ENCODE measurements around the gene ING5.

Gene ING5

DNA sequence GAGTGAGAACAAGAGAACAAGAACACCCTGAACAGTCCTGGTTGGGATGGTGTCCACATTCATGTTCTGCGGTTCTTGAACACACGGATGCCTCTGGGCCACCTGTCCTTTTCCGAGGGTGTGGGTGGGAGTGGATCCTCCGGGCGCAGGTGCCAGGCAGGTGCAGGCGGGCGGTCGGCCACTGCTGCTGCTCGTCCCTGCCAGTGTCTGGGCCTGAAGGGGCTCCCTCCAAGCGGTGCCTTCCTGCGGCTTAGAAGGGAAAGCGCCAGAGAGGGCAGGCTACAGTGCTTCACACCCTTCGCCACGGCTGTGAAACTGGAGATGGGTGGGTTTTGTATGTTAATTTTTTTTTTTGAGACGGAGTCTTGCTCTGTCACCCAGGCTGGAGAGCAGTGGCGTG lies 24.6 kb downstream of the ING5 start:
- Histone ChIP-seq H3K36me3 (replicated peaks; ENCODE audit: low read depth, low read length) (peaks cover 15% of the 10 kb centered on the region), H3K4me3 (ENCODE audit: low read length) (no peak overlapping the region), H3K4me2 (ENCODE audit: low read length) (no peak overlapping the region), H3K9ac (ENCODE audit: low read length) (no peak overlapping the region), H3K4me1 (ENCODE audit: low read length) (peaks cover 39% of the 10 kb centered on the region), H3K27me3 (ENCODE audit: low read depth, low read length) (no peaks in the 10 kb centered on the region), H3K79me2 (ENCODE audit: low read length) (no peaks in the 10 kb centered on the region), H4K20me1 (ENCODE audit: insufficient read depth, low read length) (no peaks in the 10 kb centered on the region), H3K9me3 (ENCODE audit: insufficient read depth, low read length) (no peaks in the 10 kb centered on the region), H2AFZ (ENCODE audit: low read depth, low read length) (no peak overlapping the region), H3K27ac (ENCODE audit: low read length) (no peak overlapping the region; the same call in 1 of the 2 replicates)
- TF ChIP-seq EZH2phosphoT487 (IDR thresholded peaks at IDR 0.05; ENCODE audit: low read depth): no peak
- TF ChIP-seq CTCF (IDR thresholded peaks at IDR 0.05; ENCODE audit: low read depth, low read length): no peak

DNA sequence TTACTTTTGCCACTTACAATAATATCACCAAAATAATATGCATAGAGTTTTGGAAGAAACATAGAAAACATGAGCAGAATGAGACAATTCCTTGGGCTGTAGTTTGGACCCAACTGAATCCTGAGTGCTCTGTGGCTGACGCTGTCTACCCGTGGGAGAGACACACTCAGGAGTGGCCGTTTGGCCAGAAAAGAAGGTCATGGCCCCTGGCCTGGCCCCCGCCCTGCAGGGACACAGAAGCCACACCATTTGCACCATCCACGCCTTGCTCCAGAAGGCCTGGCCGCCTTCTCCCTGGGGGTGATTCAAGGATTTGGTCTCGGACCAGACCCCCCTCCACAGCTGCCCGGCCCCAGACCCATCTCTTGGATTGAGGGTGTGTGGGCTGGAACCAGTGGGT lies 26.2 kb downstream of the ING5 start:
- TF ChIP-seq CTCF (IDR thresholded peaks at IDR 0.05; ENCODE audit: low read depth, low read length) (no peak), EZH2phosphoT487 (IDR thresholded peaks at IDR 0.05; ENCODE audit: low read depth) (no peak)
- Histone ChIP-seq H3K9ac (ENCODE audit: low read length) (no peak overlapping the region), H3K4me3 (ENCODE audit: low read length) (no peak overlapping the region), H3K9me3 (ENCODE audit: insufficient read depth, low read length) (no peaks in the 10 kb centered on the region), H2AFZ (ENCODE audit: low read depth, low read length) (no peak overlapping the region), H3K27me3 (ENCODE audit: low read depth, low read length) (no peaks in the 10 kb centered on the region), H4K20me1 (ENCODE audit: insufficient read depth, low read length) (no peaks in the 10 kb centered on the region), H3K36me3 (replicated peaks; ENCODE audit: low read depth, low read length) (peaks cover 15% of the 10 kb centered on the region), H3K79me2 (ENCODE audit: low read length) (no peaks in the 10 kb centered on the region), H3K4me2 (ENCODE audit: low read length) (no peak overlapping the region), H3K27ac (ENCODE audit: low read length) (no peak overlapping the region), H3K4me1 (ENCODE audit: low read length) (peaks cover 49% of the 10 kb centered on the region)

- H3K79me2 ChIP-seq (ENCODE audit: low read length): no peaks in the 10 kb centered on the region
- peaks cover 54% of the 10 kb centered on the region for H3K4me1 ChIP-seq (ENCODE audit: low read length)
- no peak for TF ChIP-seq CTCF (IDR thresholded peaks at IDR 0.05; ENCODE audit: low read depth, low read length)
- no peak for TF ChIP-seq EZH2phosphoT487 (IDR thresholded peaks at IDR 0.05; ENCODE audit: low read depth)
- H3K27ac ChIP-seq (ENCODE audit: low read length): peak overlapping the region; percentile 85; the same call in 1 of the 2 replicates
- no peak overlapping the region for H2AFZ ChIP-seq (ENCODE audit: low read depth, low read length)
- H3K9ac ChIP-seq (ENCODE audit: low read length): no peak overlapping the region
- no peaks in the 10 kb centered on the region for H3K27me3 ChIP-seq (ENCODE audit: low read depth, low read length)
- H3K36me3 ChIP-seq (replicated peaks; ENCODE audit: low read depth, low read length): peaks cover 15% of the 10 kb centered on the region
- H3K4me2 ChIP-seq (ENCODE audit: low read length): no peak overlapping the region
- no peaks in the 10 kb centered on the region for H3K9me3 ChIP-seq (ENCODE audit: insufficient read depth, low read length)
- no peak overlapping the region for H3K4me3 ChIP-seq (ENCODE audit: low read length)
- no peaks in the 10 kb centered on the region for H4K20me1 ChIP-seq (ENCODE audit: insufficient read depth, low read length)
Observed at GRCh38 chr2:241728627-241729026, 26.8 kb downstream of the ING5 start.

- peaks cover 2% of the 10 kb centered on the region; the same call in 1 of the 2 replicates for H3K79me2 ChIP-seq (ENCODE audit: low read length)
- H3K27me3 ChIP-seq (ENCODE audit: low read depth, low read length): no peaks in the 10 kb centered on the region
- H3K9ac ChIP-seq (ENCODE audit: low read length): no peak overlapping the region; the same call in 1 of the 2 replicates
- no peak for TF ChIP-seq CTCF (IDR thresholded peaks at IDR 0.05; ENCODE audit: low read depth, low read length)
- no peak for TF ChIP-seq EZH2phosphoT487 (IDR thresholded peaks at IDR 0.05; ENCODE audit: low read depth)
- H2AFZ ChIP-seq (ENCODE audit: low read depth, low read length): no peak overlapping the region
- no peaks in the 10 kb centered on the region for H4K20me1 ChIP-seq (ENCODE audit: insufficient read depth, low read length)
- peak overlapping the region; percentile 47; the same call in 1 of the 2 replicates for H3K4me3 ChIP-seq (ENCODE audit: low read length)
- peaks cover 13% of the 10 kb centered on the region for H3K36me3 ChIP-seq (replicated peaks; ENCODE audit: low read depth, low read length)
- H3K4me1 ChIP-seq (ENCODE audit: low read length): peaks cover 56% of the 10 kb centered on the region
- H3K9me3 ChIP-seq (ENCODE audit: insufficient read depth, low read length): no peaks in the 10 kb centered on the region
- peak overlapping the region; percentile 88 for H3K4me2 ChIP-seq (ENCODE audit: low read length)
- peak overlapping the region; percentile 85 for H3K27ac ChIP-seq (ENCODE audit: low read length)
Observed at GRCh38 chr2:241729868-241730267, 28.0 kb downstream of the ING5 start.

Data from OCI-LY3 (cell line).